Right lobe of liver (tissue), 6 donors: ENCODE data around the gene ZC3H12A. TPM values are rescaled to one million over a fixed set of nuclear protein-coding genes. Genes with fewer than 3 reads are reported as not detected.

Source experiments
- ATAC-seq, 4 donors: fragments of 200-7000 bp; cut with Tn5 transposase; one replicate each; pipeline ENCODE4 v1.9.1; 2020; ENCODE audit warnings: mild to moderate bottlenecking in 4 of 4, moderate library complexity in 4 of 4
- DNase-seq, 3 donors: peaks; one replicate each; pipeline ENCODE4 v3.0.0-alpha.2; 2020
- H3K27ac ChIP-seq, 3 donors: fragments of 200-600 bp; one replicate each; pipeline ENCODE4 v1.8.0; 2022
- H3K27me3 ChIP-seq, 2 donors: fragments of 200-600 bp; one replicate each; pipeline ENCODE4 v1.8.0; 2022
- H3K36me3 ChIP-seq, 4 donors: fragments of 200-600 bp; sonication (generic) in 1 of 4; one replicate each; pipeline versions ENCODE4 v1.5.1 to v1.8.0; 2017 to 2022; ENCODE audit warnings: control low read depth in 1 of 4
- H3K4me1 ChIP-seq, 4 donors: fragments of 200-600 bp; sonication (generic) in 1 of 4; one replicate each; pipeline versions ENCODE4 v1.5.1 to v1.8.0; 2017 to 2022; ENCODE audit warnings: control low read depth in 1 of 4
- H3K4me3 ChIP-seq, 3 donors: fragments of 200-600 bp; one replicate each; pipeline ENCODE4 v1.8.0; 2022
- H3K9me3 ChIP-seq, 4 donors: fragments of 200-600 bp; sonication (generic) in 1 of 4; one replicate each; pipeline versions ENCODE4 v1.5.1 to v1.8.0; 2017 to 2022; ENCODE audit warnings: control low read depth in 1 of 4
- POLR2A ChIP-seq: fragments of 450-650 bp; IDR thresholded peaks from one replicate; pipeline ENCODE4 v1.6.1; 2017; ENCODE audit warnings: antibody characterized with exemption, mild to moderate bottlenecking
- WGBS: methylation state at CpG from one replicate; pipeline ENCODE4 v1.1.6; 2018; ENCODE audit warnings: low coverage, low lambda C conversion rate; ENCODE audit not compliant: insufficient coverage; ENCODE audit errors: missing lambda C conversion rate; 5-methylcytosine and 5-hydroxymethylcytosine counted together
- intact Hi-C, 2 donors: fragments of 100-400 bp; cut with DNase I; formaldehyde crosslinking; loops; one replicate each; pipeline versions ENCODE4 v1.11.2 to v1.14.1; 2022
- total RNA-seq, 6 experiments: library from RNA; depleted of rRNA in 2 of 6; stranded (reverse); fragments of >200 nt in 2 of 6; fragmentation: NEBNext Ultra II Directional in 3 of 6; extraction: Animal tissue kit (Norgen Biotek cat#: 25700) in 3 of 6; gene quantifications; one replicate each; pipeline versions ENCODE4 v1.1.0 to v1.2.4, GENCODE V29; 2016 to 2023
- TF ChIP-seq, protein P1 (sequence below), 4 donors: fragments of 200-600 bp in 3 of 4; fragments of 450-650 bp in 1 of 4; IDR thresholded peaks; one replicate each; pipeline versions ENCODE4 v1.5.1 to v1.8.0; 2016 to 2022; ENCODE audit warnings: antibody characterized with exemption in 4 of 4, mild to moderate bottlenecking in 2 of 4
- donor health status: DM: no; HTN: yes; CAD: no.
- donor health status: DM: no; HTN: no; CAD: no.
- donor health status: DM: no; HTN: no; CAD: no.
- donor health status: DM: no; HTN: yes; CAD: no.
- donor health status: DM: no; HTN: yes; CAD: no.

Gene ZC3H12A
- total RNA-seq, 6 experiments from 2014 or later: 2.7 to 21.9 (median 8.3) TPM

DNA sequence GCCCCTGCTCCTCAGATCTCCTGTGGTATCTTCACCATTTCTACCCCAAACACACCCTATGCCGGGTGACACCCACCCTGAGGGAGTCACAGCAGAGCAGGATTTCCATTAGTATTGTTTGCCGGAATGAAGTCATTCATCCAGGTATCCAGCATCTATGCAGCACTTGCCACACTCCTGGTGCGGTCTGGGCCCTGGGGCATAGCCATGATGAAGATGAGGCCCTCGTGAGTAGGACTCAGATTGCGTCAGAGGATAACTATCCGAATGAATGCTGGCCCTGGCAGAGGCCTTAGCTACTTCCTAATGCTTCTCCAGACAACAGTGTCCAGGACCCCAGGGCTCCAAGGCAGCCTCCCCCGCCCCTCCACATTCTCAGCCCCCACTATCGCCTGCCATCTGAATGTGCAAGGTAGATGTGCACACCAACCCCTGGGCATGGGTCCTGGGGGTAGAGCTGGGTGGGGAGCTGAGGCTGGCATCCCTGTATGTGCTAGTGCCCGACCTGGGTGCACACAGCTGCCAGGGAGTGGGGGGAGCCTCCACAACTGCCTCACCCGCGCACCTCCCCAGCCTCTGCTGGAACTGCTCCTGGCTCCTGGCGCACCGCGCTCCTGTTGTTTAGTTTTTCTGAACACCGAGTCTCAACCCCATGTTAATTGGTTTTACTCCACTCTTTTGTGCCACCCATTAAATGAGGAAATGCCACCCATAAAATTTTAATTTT is 25.5 kb upstream of the ZC3H12A start:
- Histone ChIP-seq H3K27me3 (no peaks in the 10 kb centered on the region), H3K36me3 (no peaks in the 10 kb centered on the region), H3K9me3 (no peaks in the 10 kb centered on the region), H3K4me3 (no peak overlapping the region), H3K4me1 (no peaks in the 10 kb centered on the region), H3K27ac (no peak overlapping the region)
- intact Hi-C loops: no loop called here
- DNase-seq (no peak), ATAC-seq (no peak)
- TF ChIP-seq, protein P1, sequence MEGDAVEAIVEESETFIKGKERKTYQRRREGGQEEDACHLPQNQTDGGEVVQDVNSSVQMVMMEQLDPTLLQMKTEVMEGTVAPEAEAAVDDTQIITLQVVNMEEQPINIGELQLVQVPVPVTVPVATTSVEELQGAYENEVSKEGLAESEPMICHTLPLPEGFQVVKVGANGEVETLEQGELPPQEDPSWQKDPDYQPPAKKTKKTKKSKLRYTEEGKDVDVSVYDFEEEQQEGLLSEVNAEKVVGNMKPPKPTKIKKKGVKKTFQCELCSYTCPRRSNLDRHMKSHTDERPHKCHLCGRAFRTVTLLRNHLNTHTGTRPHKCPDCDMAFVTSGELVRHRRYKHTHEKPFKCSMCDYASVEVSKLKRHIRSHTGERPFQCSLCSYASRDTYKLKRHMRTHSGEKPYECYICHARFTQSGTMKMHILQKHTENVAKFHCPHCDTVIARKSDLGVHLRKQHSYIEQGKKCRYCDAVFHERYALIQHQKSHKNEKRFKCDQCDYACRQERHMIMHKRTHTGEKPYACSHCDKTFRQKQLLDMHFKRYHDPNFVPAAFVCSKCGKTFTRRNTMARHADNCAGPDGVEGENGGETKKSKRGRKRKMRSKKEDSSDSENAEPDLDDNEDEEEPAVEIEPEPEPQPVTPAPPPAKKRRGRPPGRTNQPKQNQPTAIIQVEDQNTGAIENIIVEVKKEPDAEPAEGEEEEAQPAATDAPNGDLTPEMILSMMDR (IDR thresholded peaks at IDR 0.05): no peak
- TF ChIP-seq POLR2A: no peak
- WGBS: 50% methylated on average over 9 of the region's 15 CpGs

DNA sequence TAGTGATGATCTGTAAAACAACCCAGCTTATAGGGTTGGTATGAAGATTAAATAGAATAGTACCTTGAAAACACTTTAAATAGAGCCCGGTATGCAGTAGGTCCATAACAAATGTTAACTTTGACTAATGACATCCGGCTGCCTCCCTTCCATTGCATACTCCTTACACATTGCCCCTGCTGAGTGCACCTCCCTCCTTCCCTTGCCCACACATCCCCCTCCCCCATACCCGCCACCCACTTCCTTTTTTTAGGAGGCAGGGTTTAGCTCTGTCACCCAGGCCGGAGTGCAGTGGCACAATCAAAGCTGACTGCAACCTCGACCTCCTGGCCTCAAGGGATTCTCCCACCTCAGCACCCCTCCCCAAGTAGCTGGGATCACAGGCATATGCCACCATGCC is 24.4 kb upstream of the ZC3H12A start:
- DNase-seq: no peak

GRCh38 chr1:37452416-37452815 is 22.0 kb upstream of the ZC3H12A start:
- DNase-seq (no peak), ATAC-seq (no peak)
- H3K36me3 ChIP-seq: no peaks in the 10 kb centered on the region
- no peak overlapping the region for H3K27ac ChIP-seq
- H3K9me3 ChIP-seq: no peaks in the 10 kb centered on the region
- no peak overlapping the region for H3K4me3 ChIP-seq
- intact Hi-C loops: loop anchor here (5.0 to 10.0 kb wide), 2 partner anchors 35 to 232 kb away; no protein-coding TSS in a partner anchor
- H3K27me3 ChIP-seq: no peaks in the 10 kb centered on the region
- H3K4me1 ChIP-seq: no peaks in the 10 kb centered on the region
- WGBS: 79% methylated on average over 3 of the region's 6 CpGs
- TF ChIP-seq POLR2A: no peak
- TF ChIP-seq, protein P1 (IDR thresholded peaks at IDR 0.05): no peak

More for the DNA sequence above, 24.4 kb upstream of the ZC3H12A start:
- Histone ChIP-seq H3K36me3 (no peaks in the 10 kb centered on the region), H3K27ac (no peak overlapping the region), H3K4me1 (no peaks in the 10 kb centered on the region), H3K4me3 (no peak overlapping the region), H3K27me3 (no peaks in the 10 kb centered on the region), H3K9me3 (no peaks in the 10 kb centered on the region)
- TF ChIP-seq, protein P1 (IDR thresholded peaks at IDR 0.05): no peak
- TF ChIP-seq POLR2A: no peak
- WGBS: 18% methylated on average over 5 of the region's 5 CpGs
- intact Hi-C loops: loop anchor here (5.0 to 10.0 kb wide), 2 partner anchors 37 to 235 kb away; no protein-coding TSS in a partner anchor
- ATAC-seq: peak in 1 of 4 donors; percentile 32

- no peak for DNase-seq
Measured at GRCh38 chr1:37453647-37454046, 20.7 kb upstream of the ZC3H12A start.

More at GRCh38 chr1:37453647-37454046, 20.7 kb upstream of the ZC3H12A start:
- Histone ChIP-seq H3K4me1 (no peaks in the 10 kb centered on the region), H3K36me3 (no peaks in the 10 kb centered on the region), H3K27me3 (no peaks in the 10 kb centered on the region), H3K9me3 (no peaks in the 10 kb centered on the region), H3K27ac (no peak overlapping the region), H3K4me3 (no peak overlapping the region)
- WGBS: 49% methylated on average over 3 of the region's 7 CpGs
- TF ChIP-seq, protein P1 (IDR thresholded peaks at IDR 0.05): no peak
- no peak for TF ChIP-seq POLR2A
- ATAC-seq: no peak
- intact Hi-C loops: loop anchor here (5.0 to 10.0 kb wide), 2 partner anchors 34 to 231 kb away; no protein-coding TSS in a partner anchor
